Endodermal cell (in vitro differentiated cells): Measurements from ENCODE around the gene DCD. TPM values are rescaled to one million over a fixed set of nuclear protein-coding genes. Genes with fewer than 3 reads are reported as not detected.

Experiments
- DNase-seq: peaks from one replicate; pipeline ENCODE4 v3.0.0-alpha.2; 2017
- H3K27ac ChIP-seq: 2 replicates; pipeline ENCODE4 v1.5.1; 2013; ENCODE audit warnings: mild to moderate bottlenecking, low read depth, low read length, moderate library complexity
- H3K27me3 ChIP-seq: 2 replicates; pipeline ENCODE4 v1.6.1; 2013; ENCODE audit warnings: mild to moderate bottlenecking, low read length, moderate library complexity; ENCODE audit not compliant: insufficient read depth, control insufficient read depth, poor library complexity, severe bottlenecking
- H3K36me3 ChIP-seq: 2 replicates; pipeline ENCODE4 v1.7.0; 2013; ENCODE audit warnings: mild to moderate bottlenecking, low read length, moderate library complexity; ENCODE audit not compliant: control insufficient read depth, insufficient read depth
- H3K4me1 ChIP-seq: one replicate; pipeline ENCODE4 v1.7.0; 2013; ENCODE audit warnings: low read length; ENCODE audit not compliant: control insufficient read depth, insufficient read depth
- H3K4me3 ChIP-seq: 2 replicates; pipeline ENCODE4 v1.5.1; 2013; ENCODE audit warnings: mild to moderate bottlenecking, low read length, moderate library complexity
- H3K9ac ChIP-seq: 2 replicates; pipeline ENCODE4 v1.6.1; 2013; ENCODE audit warnings: mild to moderate bottlenecking, low read length, moderate library complexity; ENCODE audit not compliant: poor library complexity, severe bottlenecking; ENCODE audit errors: extremely low read depth
- H3K9me3 ChIP-seq: 2 replicates; pipeline ENCODE4 v1.6.1; 2013; ENCODE audit warnings: mild to moderate bottlenecking, low read length, moderate library complexity; ENCODE audit not compliant: control insufficient read depth
- H3K27ac Mint-ChIP-seq: 2 replicates; pipeline ENCODE4 v1.8.0; 2020; ENCODE audit warnings: mixed read lengths
- H3K27me3 Mint-ChIP-seq: 2 replicates; pipeline ENCODE4 v1.8.0; 2021; ENCODE audit warnings: mild to moderate bottlenecking, mixed read lengths; ENCODE audit not compliant: insufficient read depth
- H3K36me3 Mint-ChIP-seq: 2 replicates; pipeline ENCODE4 v1.8.0; 2020; ENCODE audit warnings: low read depth, mixed read lengths
- H3K4me1 Mint-ChIP-seq: 2 replicates; pipeline ENCODE4 v1.8.0; 2020; ENCODE audit warnings: mixed read lengths
- H3K4me3 Mint-ChIP-seq: 2 replicates; pipeline ENCODE4 v1.8.0; 2020; ENCODE audit warnings: mild to moderate bottlenecking, moderate library complexity, mixed read lengths
- H3K9me3 Mint-ChIP-seq: 2 replicates; pipeline ENCODE4 v1.8.0; 2020; ENCODE audit warnings: mild to moderate bottlenecking, mixed read lengths
- WGBS, 2 experiments: methylation state at CpG; one replicate each; pipeline versions ENCODE4 v1.1.5 to v1.1.7; 2013; ENCODE audit warnings: missing lambda C conversion rate in 2 of 2, mixed read lengths in 1 of 2; ENCODE audit not compliant: insufficient coverage in 1 of 2, insufficient read length in 1 of 2; 5-methylcytosine and 5-hydroxymethylcytosine counted together
- total RNA-seq, 2 donors: library from RNA; stranded (reverse); fragmentation: NEBNext Ultra II Directional in 1 of 2; extraction: Animal tissue kit (Norgen Biotek cat#: 25700) in 1 of 2; gene quantifications; 2 replicates in 1 of 2; 3 replicates in 1 of 2; pipeline ENCODE4 v1.2.1, GENCODE V29; 2021
- TF ChIP-seq, protein P1 (sequence below): fragments of 200-600 bp; sonication (generic); conservative IDR thresholded peaks from 2 replicates; pipeline ENCODE4 v1.5.0; 2021; ENCODE audit warnings: antibody characterized with exemption, mild to moderate bottlenecking

DCD gene
- total RNA-seq, 2 donors from 2014 or later: not detected

DNA sequence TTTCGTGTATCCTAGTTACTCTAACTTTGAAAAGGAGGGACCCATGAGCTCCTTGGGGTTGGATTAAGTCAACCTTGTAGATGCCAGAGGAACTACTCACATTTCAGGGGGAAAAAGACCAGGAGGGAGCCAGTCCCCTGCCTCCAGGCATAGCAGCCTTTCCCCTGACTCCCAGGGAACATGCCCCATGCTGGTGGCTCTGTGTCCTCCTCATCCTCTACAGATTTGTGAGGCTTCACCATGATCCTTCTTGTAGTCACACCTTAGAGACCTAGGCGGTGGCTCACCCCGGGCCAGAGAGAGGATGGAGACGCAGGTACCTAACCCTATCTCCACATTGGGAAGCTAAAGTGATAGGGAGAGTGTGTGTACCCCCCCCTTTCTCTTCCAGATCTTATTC is 43.7 kb downstream of the DCD start:
- Histone ChIP-seq H3K9me3 (no peaks in the 10 kb centered on the region), H3K27ac (no peak overlapping the region), H3K9ac (no peak overlapping the region), H3K4me1 (peaks cover 8% of the 10 kb centered on the region), H3K36me3 (no peaks in the 10 kb centered on the region), H3K27me3 (peaks cover 19% of the 10 kb centered on the region), H3K4me3 (no peak overlapping the region)
- Mint-ChIP-seq H3K36me3 (no peaks in the 10 kb centered on the region), H3K27ac (no peak overlapping the region), H3K4me3 (no peak overlapping the region), H3K9me3 (no peaks in the 10 kb centered on the region), H3K27me3 (peaks cover 53% of the 10 kb centered on the region), H3K4me1 (peaks cover 12% of the 10 kb centered on the region)
- TF ChIP-seq, protein P1, sequence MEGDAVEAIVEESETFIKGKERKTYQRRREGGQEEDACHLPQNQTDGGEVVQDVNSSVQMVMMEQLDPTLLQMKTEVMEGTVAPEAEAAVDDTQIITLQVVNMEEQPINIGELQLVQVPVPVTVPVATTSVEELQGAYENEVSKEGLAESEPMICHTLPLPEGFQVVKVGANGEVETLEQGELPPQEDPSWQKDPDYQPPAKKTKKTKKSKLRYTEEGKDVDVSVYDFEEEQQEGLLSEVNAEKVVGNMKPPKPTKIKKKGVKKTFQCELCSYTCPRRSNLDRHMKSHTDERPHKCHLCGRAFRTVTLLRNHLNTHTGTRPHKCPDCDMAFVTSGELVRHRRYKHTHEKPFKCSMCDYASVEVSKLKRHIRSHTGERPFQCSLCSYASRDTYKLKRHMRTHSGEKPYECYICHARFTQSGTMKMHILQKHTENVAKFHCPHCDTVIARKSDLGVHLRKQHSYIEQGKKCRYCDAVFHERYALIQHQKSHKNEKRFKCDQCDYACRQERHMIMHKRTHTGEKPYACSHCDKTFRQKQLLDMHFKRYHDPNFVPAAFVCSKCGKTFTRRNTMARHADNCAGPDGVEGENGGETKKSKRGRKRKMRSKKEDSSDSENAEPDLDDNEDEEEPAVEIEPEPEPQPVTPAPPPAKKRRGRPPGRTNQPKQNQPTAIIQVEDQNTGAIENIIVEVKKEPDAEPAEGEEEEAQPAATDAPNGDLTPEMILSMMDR: no peak
- WGBS, 2 experiments: 83 to 93% methylated on average over 1 to 3 of the region's 4 CpGs
- DNase-seq: peak; percentile 35

GRCh38 chr12:54603872-54604271 is 44.3 kb downstream of the DCD start:
- peak; percentile 41 for DNase-seq
- Histone ChIP-seq H3K9me3 (no peaks in the 10 kb centered on the region), H3K4me1 (peaks cover 3% of the 10 kb centered on the region), H3K4me3 (no peak overlapping the region), H3K36me3 (no peaks in the 10 kb centered on the region), H3K27ac (no peak overlapping the region), H3K9ac (no peak overlapping the region), H3K27me3 (peaks cover 20% of the 10 kb centered on the region)
- Mint-ChIP-seq H3K4me3 (no peak overlapping the region), H3K27ac (no peak overlapping the region), H3K9me3 (no peaks in the 10 kb centered on the region), H3K27me3 (peaks cover 50% of the 10 kb centered on the region), H3K36me3 (no peaks in the 10 kb centered on the region), H3K4me1 (peaks cover 9% of the 10 kb centered on the region)
- WGBS, 2 experiments: 92 to 100% methylated on average over 2 to 5 of the region's 5 CpGs
- TF ChIP-seq, protein P1: no peak

GRCh38 chr12:54603173-54603814 is 44.9 kb downstream of the DCD start:
- DNase-seq: peak; percentile 90
- 6 to 34% methylated on average over 4 to 7 of the region's 8 CpGs for WGBS, 2 experiments
- peaks cover 20% of the 10 kb centered on the region for H3K27me3 ChIP-seq
- Mint-ChIP-seq H3K27ac (no peak overlapping the region), H3K36me3 (no peaks in the 10 kb centered on the region), H3K4me3 (no peak overlapping the region), H3K27me3 (peaks cover 45% of the 10 kb centered on the region), H3K4me1 (peaks cover 5% of the 10 kb centered on the region), H3K9me3 (no peaks in the 10 kb centered on the region)
- no peak overlapping the region for H3K9ac ChIP-seq
- TF ChIP-seq, protein P1: peak; percentile 92
- H3K9me3 ChIP-seq: no peaks in the 10 kb centered on the region
- H3K4me3 ChIP-seq: no peak overlapping the region
- no peak overlapping the region for H3K27ac ChIP-seq
- no peaks in the 10 kb centered on the region for H3K36me3 ChIP-seq
- H3K4me1 ChIP-seq: no peaks in the 10 kb centered on the region
